OCI-LY3 (cell line): ENCODE data around the gene RNASEH1.

Experiments
- H2AFZ ChIP-seq: fragments of 200-600, 300-600 bp; shearing (Covaris generic); 2 replicates; pipeline ENCODE4 v1.6.0; 2014; ENCODE audit warnings: antibody characterized with exemption, low read depth, low read length
- H3K27ac ChIP-seq: fragments of 200-600, 300-600 bp; sonication (generic); 2 replicates; pipeline ENCODE4 v1.5.1; 2014; ENCODE audit warnings: mild to moderate bottlenecking, low read length, moderate library complexity, mixed read lengths
- H3K27me3 ChIP-seq: fragments of 200-600, 300-600 bp; sonication (generic); 2 replicates; pipeline ENCODE4 v1.6.1; 2014; ENCODE audit warnings: low read depth, low read length, mixed read lengths
- H3K36me3 ChIP-seq: fragments of 200-600, 300-600 bp; sonication (generic); replicated peaks from 2 replicates; pipeline ENCODE3; 2014; ENCODE audit warnings: low read depth, low read length, mixed read lengths
- H3K4me1 ChIP-seq: fragments of 300-600, 200-600 bp; sonication (generic); 2 replicates; pipeline ENCODE4 v1.6.1; 2014; ENCODE audit warnings: low read length, mixed read lengths
- H3K4me2 ChIP-seq: fragments of 200-600, 300-600 bp; sonication (generic); 2 replicates; pipeline ENCODE4 v1.6.1; 2014; ENCODE audit warnings: low read length, mixed read lengths
- H3K4me3 ChIP-seq: fragments of 300-600, 200-600 bp; sonication (generic); 2 replicates; pipeline ENCODE4 v1.5.1; 2014; ENCODE audit warnings: antibody characterized with exemption, mild to moderate bottlenecking, low read length, moderate library complexity
- H3K79me2 ChIP-seq: fragments of 300-600, 200-600 bp; shearing (Covaris generic); 2 replicates; pipeline ENCODE4 v1.6.1; 2014; ENCODE audit warnings: mild to moderate bottlenecking, low read length, mixed read lengths
- H3K9ac ChIP-seq: fragments of 300-600, 200-600 bp; shearing (Covaris generic); 2 replicates; pipeline ENCODE4 v1.6.0; 2014; ENCODE audit warnings: mild to moderate bottlenecking, low read length, moderate library complexity
- H3K9me3 ChIP-seq: fragments of 200-600, 300-600 bp; shearing (Covaris generic); 2 replicates; pipeline ENCODE4 v1.6.1; 2014; ENCODE audit warnings: low read length, mixed read lengths; ENCODE audit not compliant: insufficient read depth
- H4K20me1 ChIP-seq: fragments of 200-600, 300-600 bp; sonication (generic); 2 replicates; pipeline ENCODE4 v1.6.1; 2016; ENCODE audit warnings: low read length, mixed read lengths; ENCODE audit not compliant: insufficient read depth
- EZH2phosphoT487 ChIP-seq: fragments of 200-600 bp; shearing (Covaris generic); IDR thresholded peaks from 2 replicates; pipeline ENCODE4 v1.6.1; 2018; ENCODE audit warnings: antibody characterized with exemption, mixed run types, low read depth
- TF ChIP-seq, protein P1 (sequence below): fragments of 200-600, 300-600 bp; sonication (generic); IDR thresholded peaks from 2 replicates; pipeline ENCODE4 v1.5.1; 2014; ENCODE audit warnings: antibody characterized with exemption, low read length, low read depth

The RNASEH1 gene

DNA sequence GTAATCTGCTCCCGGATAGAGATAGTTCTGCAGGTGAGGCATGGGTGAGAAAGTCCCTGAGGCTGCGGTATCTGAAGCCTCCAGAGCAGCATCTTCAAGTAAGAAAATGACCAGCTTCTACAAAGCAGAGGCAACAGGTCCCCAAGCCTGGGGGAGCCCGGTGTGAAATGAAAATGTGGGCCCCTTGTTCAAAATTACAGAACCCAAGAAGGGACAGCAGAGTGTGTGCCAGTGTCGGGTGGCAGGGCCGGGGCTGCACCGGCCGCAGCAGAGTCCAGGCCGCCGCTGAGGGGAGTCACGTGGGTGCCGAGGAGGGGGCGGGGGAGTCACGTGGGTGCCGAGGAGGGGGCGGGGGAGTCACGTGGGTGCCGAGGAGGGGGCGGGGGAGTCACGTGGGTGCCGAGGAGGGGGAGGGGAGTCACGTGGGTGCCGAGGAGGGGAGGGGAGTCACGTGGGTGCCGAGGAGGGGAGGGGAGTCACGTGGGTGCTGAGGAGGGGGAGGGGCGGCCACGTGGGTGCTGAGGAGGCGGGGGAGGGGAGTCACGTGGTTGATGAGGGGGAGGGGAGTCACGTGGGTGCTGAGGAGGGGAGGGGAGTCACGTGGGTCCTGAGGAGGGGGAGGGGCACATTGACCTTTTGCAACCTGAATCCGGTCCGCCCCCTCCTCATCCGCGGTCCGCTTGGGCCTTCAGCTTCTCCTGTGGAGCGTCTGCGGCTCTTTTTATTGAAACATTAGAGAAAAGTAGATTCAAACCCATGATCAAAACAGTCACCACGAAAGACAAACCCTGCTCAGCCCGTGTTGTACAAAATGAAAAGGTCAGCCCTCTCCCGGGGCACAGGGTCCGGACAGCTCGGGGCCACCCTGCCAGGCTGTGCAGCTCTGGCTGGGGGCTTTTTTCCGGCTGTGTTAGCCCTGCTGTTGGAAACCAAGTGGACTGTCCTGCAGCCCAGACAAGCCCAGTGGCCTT is 47.1 kb upstream of the RNASEH1 start:
- H3K9me3 ChIP-seq: no peaks in the 10 kb centered on the region
- no peaks in the 10 kb centered on the region for H4K20me1 ChIP-seq
- H3K27ac ChIP-seq: peak overlapping the region; percentile 60
- TF ChIP-seq, protein P1, sequence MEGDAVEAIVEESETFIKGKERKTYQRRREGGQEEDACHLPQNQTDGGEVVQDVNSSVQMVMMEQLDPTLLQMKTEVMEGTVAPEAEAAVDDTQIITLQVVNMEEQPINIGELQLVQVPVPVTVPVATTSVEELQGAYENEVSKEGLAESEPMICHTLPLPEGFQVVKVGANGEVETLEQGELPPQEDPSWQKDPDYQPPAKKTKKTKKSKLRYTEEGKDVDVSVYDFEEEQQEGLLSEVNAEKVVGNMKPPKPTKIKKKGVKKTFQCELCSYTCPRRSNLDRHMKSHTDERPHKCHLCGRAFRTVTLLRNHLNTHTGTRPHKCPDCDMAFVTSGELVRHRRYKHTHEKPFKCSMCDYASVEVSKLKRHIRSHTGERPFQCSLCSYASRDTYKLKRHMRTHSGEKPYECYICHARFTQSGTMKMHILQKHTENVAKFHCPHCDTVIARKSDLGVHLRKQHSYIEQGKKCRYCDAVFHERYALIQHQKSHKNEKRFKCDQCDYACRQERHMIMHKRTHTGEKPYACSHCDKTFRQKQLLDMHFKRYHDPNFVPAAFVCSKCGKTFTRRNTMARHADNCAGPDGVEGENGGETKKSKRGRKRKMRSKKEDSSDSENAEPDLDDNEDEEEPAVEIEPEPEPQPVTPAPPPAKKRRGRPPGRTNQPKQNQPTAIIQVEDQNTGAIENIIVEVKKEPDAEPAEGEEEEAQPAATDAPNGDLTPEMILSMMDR: no peak
- no peak for TF ChIP-seq EZH2phosphoT487
- H3K79me2 ChIP-seq: no peaks in the 10 kb centered on the region
- peak overlapping the region; percentile 58 for H3K9ac ChIP-seq
- peak overlapping the region; percentile 97 for H2AFZ ChIP-seq
- no peaks in the 10 kb centered on the region for H3K27me3 ChIP-seq
- peak overlapping the region; percentile 84 for H3K4me2 ChIP-seq
- H3K4me3 ChIP-seq: peak overlapping the region; percentile 70
- peaks cover 24% of the 10 kb centered on the region for H3K4me1 ChIP-seq
- H3K36me3 ChIP-seq: no peaks in the 10 kb centered on the region

DNA sequence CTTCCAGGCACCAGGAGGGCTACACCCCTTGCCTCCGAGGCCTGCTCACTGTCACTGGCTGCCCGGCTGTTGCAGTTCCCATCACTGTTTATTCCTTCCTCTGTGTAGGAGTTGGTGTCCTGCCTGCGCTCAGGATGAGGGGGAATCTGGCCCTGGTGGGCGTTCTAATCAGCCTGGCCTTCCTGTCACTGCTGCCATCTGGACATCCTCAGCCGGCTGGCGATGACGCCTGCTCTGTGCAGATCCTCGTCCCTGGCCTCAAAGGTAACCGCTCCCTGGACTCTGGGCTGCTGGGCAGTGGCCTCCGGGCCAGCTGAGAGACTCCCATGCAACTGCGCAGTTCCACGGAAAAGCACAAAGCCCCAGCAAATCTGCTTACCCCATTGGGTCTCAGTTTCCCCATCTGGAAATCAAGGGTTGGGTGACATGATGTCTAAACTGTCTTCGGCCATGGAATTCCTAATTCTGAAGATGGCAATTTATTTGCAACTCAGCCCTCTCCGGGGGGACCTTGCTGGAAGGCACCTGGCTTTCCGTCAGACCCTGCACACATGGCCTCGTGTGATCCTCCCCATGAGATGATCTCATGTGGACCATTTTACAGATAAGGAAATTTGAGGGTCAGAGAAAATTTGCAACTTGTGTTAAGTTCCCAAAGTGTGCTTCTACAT is 46.2 kb upstream of the RNASEH1 start:
- H3K9ac ChIP-seq: peak overlapping the region; percentile 58; the same call in 1 of the 2 replicates
- H3K4me3 ChIP-seq: peak overlapping the region; percentile 70
- H3K36me3 ChIP-seq: no peaks in the 10 kb centered on the region
- H3K79me2 ChIP-seq: no peaks in the 10 kb centered on the region
- no peaks in the 10 kb centered on the region for H3K9me3 ChIP-seq
- no peak for TF ChIP-seq EZH2phosphoT487
- TF ChIP-seq, protein P1: no peak
- no peak overlapping the region for H2AFZ ChIP-seq
- H4K20me1 ChIP-seq: no peaks in the 10 kb centered on the region
- no peaks in the 10 kb centered on the region for H3K27me3 ChIP-seq
- H3K27ac ChIP-seq: no peak overlapping the region
- peaks cover 19% of the 10 kb centered on the region for H3K4me1 ChIP-seq
- peak overlapping the region; percentile 84 for H3K4me2 ChIP-seq

DNA sequence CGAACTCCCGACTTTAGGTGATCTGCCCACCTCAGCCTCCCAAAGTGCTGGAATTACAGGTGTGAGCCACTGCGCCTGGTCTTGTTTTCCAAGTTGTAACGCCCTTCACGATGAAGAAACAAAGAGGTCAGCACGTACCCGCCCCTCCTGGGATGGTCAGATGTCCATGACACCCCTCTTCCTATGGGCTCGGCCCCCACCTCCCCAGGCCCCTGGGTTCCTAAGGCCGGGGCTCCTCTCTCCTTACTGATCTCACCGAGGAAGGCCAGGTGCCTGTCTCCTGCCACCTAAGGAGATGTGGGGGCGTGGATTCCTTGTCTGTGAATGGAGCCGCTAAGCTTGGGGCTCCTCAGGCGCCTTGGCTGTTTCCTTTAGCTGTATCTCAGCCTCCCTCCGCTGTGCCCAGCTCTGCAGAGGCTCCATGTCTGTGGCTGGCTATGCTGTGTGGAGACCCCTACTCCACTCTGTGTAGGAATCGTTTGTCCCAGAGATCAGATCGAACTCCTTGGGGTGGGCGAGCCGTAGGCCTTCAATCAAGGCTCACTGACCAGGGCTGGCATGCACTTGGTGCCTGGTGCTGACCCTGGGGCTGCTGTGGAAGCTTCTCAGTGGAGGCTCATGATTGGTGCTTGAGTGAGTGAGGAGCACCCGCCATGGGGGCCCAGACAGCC is 45.5 kb upstream of the RNASEH1 start:
- Histone ChIP-seq H3K9me3 (no peaks in the 10 kb centered on the region), H3K36me3 (no peaks in the 10 kb centered on the region), H3K79me2 (no peaks in the 10 kb centered on the region), H3K4me2 (no peak overlapping the region), H3K4me3 (no peak overlapping the region), H3K9ac (no peak overlapping the region), H3K27ac (no peak overlapping the region), H3K4me1 (peaks cover 14% of the 10 kb centered on the region), H3K27me3 (no peaks in the 10 kb centered on the region), H2AFZ (no peak overlapping the region), H4K20me1 (no peaks in the 10 kb centered on the region)
- TF ChIP-seq, protein P1: no peak
- no peak for TF ChIP-seq EZH2phosphoT487
